ENCODE measurements around the gene SNX25.

SNX25 gene

GRCh38 chr4:185383451-185383850 is 174.1 kb downstream of the SNX25 start:
- no peak for DNase-seq

GRCh38 chr4:185384061-185384460 is 174.7 kb downstream of the SNX25 start:
- DNase-seq: no peak

- DNase-seq: no peak
Measured at GRCh38 chr4:185384930-185385331, 175.5 kb downstream of the SNX25 start.

GRCh38 chr4:185387957-185388356 is 178.6 kb downstream of the SNX25 start:
- DNase-seq: no peak

GRCh38 chr4:185390941-185391340 is 181.5 kb downstream of the SNX25 start:
- no peak for DNase-seq

GRCh38 chr4:185392156-185392555 is 182.8 kb downstream of the SNX25 start:
- DNase-seq: no peak

GRCh38 chr4:185394568-185395237 is 185.3 kb downstream of the SNX25 start:
- DNase-seq: no peak

GRCh38 chr4:185395238-185395955 is 186.0 kb downstream of the SNX25 start, which contains the start of gene LRP2BP:
TSS of gene LRP2BP (minus strand) at chr4:185395924. CDS start at chr4:185378186, 17,738 bp downstream.
- no peak for DNase-seq

GRCh38 chr4:185395956-185396723 is 186.7 kb downstream of the SNX25 start:
- DNase-seq: peak; percentile 55

- DNase-seq: no peak
Measured at GRCh38 chr4:185396724-185397385, 187.5 kb downstream of the SNX25 start, which contains the start of gene ANKRD37. TSS of gene ANKRD37 (plus strand) at chr4:185396841. CDS start at chr4:185396924, 83 bp downstream.

GRCh38 chr4:185398618-185399017 is 189.2 kb downstream of the SNX25 start:
- no peak for DNase-seq

GRCh38 chr4:185399466-185399865 is 190.1 kb downstream of the SNX25 start:
- no peak for DNase-seq

- DNase-seq: no peak
Measured at GRCh38 chr4:185404031-185404430, 194.6 kb downstream of the SNX25 start.

GRCh38 chr4:185405296-185405999 is 196.1 kb downstream of the SNX25 start:
- DNase-seq: no peak

GRCh38 chr4:185408432-185408831 is 199.0 kb downstream of the SNX25 start:
- no peak for DNase-seq

GRCh38 chr4:185411849-185412248 is 202.5 kb downstream of the SNX25 start:
- DNase-seq: no peak

- no peak for DNase-seq
Measured at GRCh38 chr4:185412412-185412811, 203.0 kb downstream of the SNX25 start.

Measured in NCI-H187 treated with DMSO at 0.1 percent for 48 hours (cell line).